ENCODE data around the gene LZTS3.
"Not testable (repeated sequence)": the region's sequence is repeated elsewhere in the genome, so short reads cannot be mapped to it uniquely, and the experiment has no call there.

The LZTS3 gene

GRCh38 chr20:3192226-3193015 lies 19.1 kb upstream of the LZTS3 start:
- no peak for DNase-seq

DNA sequence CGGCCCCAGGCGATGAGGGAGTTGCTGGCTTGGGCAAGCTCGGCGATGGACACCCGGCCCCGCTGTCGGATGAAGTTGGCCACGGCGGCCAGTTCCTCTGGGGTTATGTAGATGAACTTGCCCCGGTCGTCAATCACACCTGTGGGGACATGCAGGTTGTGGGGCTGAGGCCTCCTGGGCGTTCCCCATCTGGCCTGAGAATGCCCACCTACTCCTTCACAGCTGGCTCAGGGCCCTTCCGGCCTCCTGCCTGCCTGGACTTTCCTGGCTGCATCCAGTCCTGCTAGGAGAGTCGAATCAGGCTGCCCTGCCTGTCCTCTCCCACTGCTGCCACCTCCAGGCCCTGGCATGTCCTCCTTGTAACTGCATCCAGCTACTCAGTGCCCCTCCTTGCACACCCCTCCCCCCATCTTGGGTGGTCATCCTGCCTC lies 17.3 kb upstream of the LZTS3 start:
- DNase-seq, result no peak

DNA sequence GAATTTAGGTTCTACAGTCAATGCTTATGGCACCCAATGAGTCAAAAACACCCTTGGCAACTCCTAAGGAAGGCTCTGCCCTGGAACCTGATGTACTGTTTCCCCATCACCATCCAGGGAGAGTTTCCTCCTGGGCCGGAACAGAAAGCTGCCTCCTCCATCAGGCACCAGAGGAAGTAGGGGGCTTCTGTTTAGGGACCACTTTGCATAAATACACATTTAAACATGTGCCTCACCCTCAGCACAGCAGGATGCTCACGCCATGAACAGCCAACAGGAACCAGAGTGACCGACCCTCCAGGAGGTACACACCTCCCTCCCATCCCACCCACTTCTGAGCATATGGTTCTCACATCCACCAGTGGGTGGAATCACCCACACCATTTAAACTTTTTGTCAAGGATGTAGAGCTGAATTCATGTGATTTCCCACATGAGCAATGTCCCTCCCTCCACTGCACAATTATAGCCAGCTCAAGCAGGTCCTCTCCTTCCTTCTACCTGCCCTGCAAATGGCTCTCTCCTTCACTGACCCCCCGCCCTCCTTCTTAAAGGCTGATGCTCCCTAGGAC lies 16.3 kb upstream of the LZTS3 start:
- DNase-seq, result no peak

- DNase-seq, result no peak
Measured at GRCh38 chr20:3188823-3189413, 15.6 kb upstream of the LZTS3 start.

DNA sequence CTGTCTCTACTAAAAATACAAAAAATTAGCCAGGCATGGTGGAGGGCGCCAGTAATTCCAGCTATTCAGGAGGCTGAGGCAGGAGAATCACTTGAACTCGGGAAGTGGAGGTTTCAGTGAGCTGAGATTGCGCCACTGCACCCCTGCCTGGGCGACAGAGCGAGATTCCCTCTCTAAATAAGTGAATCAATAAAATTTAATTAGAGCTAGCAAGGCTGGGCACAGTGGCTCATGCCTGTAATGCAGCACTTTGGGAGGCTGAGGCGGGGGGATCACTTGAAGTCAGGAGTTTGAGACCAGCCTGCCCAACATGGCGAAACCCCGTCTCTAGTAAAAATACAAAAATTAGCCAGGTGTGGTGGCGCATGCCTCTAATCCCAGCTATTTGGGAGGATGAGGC lies 14.5 kb upstream of the LZTS3 start:
- not testable (repeated sequence) for DNase-seq

GRCh38 chr20:3183896-3184612 lies 10.7 kb upstream of the LZTS3 start:
- no peak for DNase-seq

DNA sequence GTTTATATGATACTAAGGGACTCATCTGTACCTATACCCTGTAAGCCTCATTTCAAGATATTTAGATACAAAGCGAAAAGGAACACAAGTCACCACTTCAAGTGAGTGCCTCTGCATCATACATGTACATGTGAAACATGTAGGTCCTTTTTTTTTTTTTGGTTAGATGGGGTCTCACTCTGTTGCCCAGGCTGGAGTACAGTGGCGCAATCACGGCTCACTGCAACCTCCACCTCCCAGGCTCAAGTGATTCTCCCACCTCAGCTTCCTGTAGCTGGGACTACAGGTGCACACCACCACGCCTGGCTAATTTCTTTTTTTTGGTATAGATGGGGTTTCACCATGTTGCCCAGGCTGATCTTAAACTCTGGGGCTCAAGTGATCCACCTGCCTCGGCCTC lies 9.1 kb upstream of the LZTS3 start:
- DNase-seq, result not testable (repeated sequence)

- DNase-seq, result no peak
Measured at GRCh38 chr20:3181270-3181669, 7.9 kb upstream of the LZTS3 start.

GRCh38 chr20:3180319-3180718 lies 7.0 kb upstream of the LZTS3 start:
- DNase-seq, result no peak

GRCh38 chr20:3177746-3178485 lies 4.6 kb upstream of the LZTS3 start:
- DNase-seq, result no peak

GRCh38 chr20:3175270-3175669 lies 1.9 kb upstream of the LZTS3 start:
- DNase-seq, result no peak

DNA sequence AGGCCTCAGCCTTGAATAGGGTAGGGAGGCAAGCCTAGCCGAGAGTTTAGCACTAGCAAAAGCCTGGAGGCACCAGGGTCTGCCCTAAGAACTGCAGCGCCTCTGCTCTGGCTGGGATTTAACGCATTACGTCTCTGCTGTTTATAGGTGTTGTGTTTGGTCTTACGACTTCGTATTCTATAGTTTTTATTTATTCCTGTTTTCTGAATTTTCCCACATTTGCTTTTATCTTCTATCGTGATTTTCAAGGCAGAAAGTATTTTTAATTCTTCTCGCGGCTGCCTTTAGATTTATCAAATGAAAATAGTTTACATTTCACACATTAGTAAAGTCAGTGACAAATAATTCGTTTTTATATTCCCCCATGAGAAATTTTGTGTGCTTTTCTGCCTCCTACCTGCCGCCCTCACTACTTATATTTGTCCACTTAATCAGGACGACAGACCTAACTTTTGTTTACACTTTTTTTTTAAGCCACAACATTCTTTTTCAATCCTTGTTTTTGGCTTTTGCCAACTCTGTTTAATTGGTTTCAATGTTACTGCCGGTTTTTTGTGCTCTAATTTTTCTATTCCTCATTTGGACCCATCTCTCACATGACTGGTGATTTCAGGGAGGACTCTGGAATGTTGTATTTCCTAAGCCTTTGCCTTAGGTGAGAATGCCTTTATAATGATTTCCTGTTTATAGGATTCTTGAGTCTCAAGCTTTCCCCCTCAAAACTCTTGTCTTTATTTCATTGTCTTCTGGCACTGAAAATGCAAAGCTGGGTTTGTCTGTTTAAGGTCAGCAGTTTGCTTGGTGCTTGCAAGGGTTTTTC lies 1.3 kb upstream of the LZTS3 start:
- DNase-seq, result peak; percentile 16

DNA sequence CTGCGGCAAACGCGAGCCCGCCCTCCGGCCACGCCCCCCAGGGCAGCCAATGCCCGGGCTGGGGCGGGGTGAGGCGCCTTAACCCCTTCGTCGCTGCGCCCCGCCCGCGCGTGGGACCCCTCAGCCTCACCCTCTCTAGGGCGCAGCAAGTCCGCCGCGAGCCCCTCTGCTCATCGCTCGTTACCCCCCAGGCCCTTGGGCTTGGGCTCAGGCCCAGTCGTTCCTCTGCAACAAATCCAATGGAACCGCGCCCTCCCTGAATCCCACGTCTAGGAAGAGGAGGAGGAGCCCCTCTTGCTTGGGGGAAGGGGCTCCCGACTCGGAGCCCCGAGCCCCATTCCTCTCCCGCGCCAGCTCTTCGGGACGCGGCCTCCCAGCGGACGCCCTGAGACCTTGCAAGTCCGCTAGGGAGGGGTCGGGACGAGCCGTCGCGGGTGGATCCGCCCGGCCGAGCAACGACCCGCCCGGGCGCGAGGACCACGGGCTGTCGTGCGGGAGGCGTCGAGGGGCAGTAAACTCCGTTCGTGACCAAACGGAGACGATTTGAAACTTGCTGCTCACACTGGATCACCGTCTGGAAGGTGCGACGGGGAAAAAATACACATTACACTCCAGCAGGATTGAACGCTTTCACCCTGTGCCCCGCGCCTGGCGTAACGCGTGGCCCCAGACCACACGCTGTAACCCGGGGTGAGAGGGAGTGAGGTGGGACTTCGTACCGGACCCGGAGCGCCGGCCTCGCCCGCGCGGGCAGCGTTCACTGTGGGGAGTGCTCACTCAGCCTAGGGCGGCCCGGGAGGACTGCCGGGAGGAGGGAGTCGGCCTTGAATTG lies 477 bp upstream of the LZTS3 start:
- DNase-seq, result peak; percentile 73

- DNase-seq, result no peak
Measured at GRCh38 chr20:3172126-3172932, 1.0 kb downstream of the LZTS3 start.

GRCh38 chr20:3171391-3172125 lies 1.8 kb downstream of the LZTS3 start:
- DNase-seq, result no peak

DNA sequence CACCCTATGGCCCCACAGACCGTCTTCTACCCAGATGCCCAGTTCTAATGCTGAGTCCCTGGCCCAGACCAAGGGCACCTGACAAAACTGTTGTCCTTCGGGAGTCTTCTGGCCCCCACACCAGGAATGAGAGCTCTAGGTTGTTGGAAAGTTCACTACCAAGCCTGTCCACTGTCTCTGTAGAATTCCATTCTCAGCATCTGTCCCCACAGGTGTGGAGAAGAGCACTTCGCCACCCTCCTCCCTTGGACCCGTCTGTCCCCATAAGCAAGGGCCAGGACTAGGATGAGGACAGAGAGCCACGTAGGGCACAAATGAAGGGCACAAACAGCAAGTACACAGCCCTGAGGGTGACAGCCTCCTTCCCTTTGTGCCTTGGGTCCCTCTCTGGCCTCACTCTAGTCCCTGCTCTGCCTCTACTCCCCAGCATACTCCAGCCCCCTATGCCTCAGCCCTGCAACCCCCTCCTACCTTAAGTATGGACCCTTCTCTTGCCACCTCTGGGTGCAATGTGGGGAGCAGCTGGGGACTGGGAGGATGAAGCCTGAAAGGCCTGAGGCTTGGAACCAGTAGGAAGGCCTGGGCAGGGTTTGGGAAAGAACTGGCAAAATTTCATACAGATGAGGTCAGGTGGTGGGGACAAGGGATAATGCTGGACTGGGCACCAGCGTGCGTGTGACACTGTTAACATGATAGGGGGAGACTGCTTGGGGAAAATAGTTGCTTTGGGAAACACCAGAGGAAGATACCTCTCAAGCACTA lies 4.3 kb downstream of the LZTS3 start:
- no peak for DNase-seq

- no peak for DNase-seq
Measured at GRCh38 chr20:3168079-3168828, 5.1 kb downstream of the LZTS3 start.

DNA sequence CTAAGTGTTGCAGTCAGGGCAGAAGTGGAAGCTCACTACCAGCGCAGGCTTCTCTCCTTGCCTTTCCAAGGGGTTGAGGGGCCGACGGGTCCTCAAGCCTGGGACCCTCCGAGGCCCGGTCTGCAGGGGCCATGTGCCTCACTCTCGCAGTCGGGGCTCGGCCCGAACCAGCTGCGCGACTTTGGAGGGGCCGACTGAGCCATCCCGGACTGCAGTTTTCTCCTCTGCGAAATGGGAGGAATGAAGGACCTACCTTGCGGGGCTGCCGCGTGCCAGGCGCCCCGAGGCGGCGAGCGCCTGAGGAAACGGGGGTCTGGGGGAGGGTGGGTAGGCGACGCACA lies 5.6 kb downstream of the LZTS3 start:
- DNase-seq, result no peak
